Kidney (tissue), 14 donors: ENCODE measurements around the gene TRPV5. TPM values are rescaled to one million over a fixed set of nuclear protein-coding genes. Genes with fewer than 3 reads are reported as not detected.

Experiments used
- DNase-seq, 5 donors: peaks; one replicate each; pipeline ENCODE4 v3.0.0-alpha.2; 2013 to 2020
- FAIRE-seq: peaks from 2 replicates; lab custom pipeline; 2012; peaks lifted over from hg19 to GRCh38; lab: Jason Lieb, UNC
- H3K27ac ChIP-seq, 2 donors: one replicate each; pipeline ENCODE4 v1.7.0; 2013; ENCODE audit warnings: low read depth in 2 of 2, low read length in 2 of 2, inconsistent platforms in 1 of 2
- H3K27me3 ChIP-seq: one replicate; pipeline ENCODE4 v1.7.1; 2013; ENCODE audit warnings: low read length, inconsistent platforms; ENCODE audit not compliant: control insufficient read depth, insufficient read depth
- H3K36me3 ChIP-seq, 3 donors: one replicate each; pipeline versions ENCODE4 v1.7.0 to v1.7.1; 2013; ENCODE audit warnings: low read length in 3 of 3, control low read depth in 1 of 3, inconsistent platforms in 1 of 3; ENCODE audit not compliant: insufficient read depth in 3 of 3, control insufficient read depth in 2 of 3
- H3K4me1 ChIP-seq, 3 donors: one replicate each; pipeline versions ENCODE4 v1.7.0 to v1.7.1; 2013; ENCODE audit warnings: low read length in 3 of 3, inconsistent platforms in 1 of 3, low read depth in 1 of 3; ENCODE audit not compliant: control insufficient read depth in 2 of 3, insufficient read depth in 2 of 3
- H3K4me3 ChIP-seq, 3 donors: one replicate each; pipeline versions ENCODE4 v1.7.0 to v1.8.1; 2013; ENCODE audit warnings: low read length in 3 of 3, control low read depth in 1 of 3, inconsistent platforms in 1 of 3
- H3K9ac ChIP-seq, 3 donors: one replicate each; pipeline versions ENCODE4 v1.7.0 to v1.7.1; 2013; ENCODE audit warnings: low read length in 3 of 3, control low read depth in 1 of 3, inconsistent platforms in 1 of 3
- H3K9me3 ChIP-seq, 3 donors: one replicate each; pipeline versions ENCODE4 v1.7.0 to v1.7.1; 2013; ENCODE audit warnings: low read length in 3 of 3, control low read depth in 1 of 3, inconsistent platforms in 1 of 3; ENCODE audit not compliant: control insufficient read depth in 2 of 3, insufficient read depth in 1 of 3
- intact Hi-C: fragments of 100-400 bp; cut with DNase I; formaldehyde crosslinking; loops from one replicate; pipeline ENCODE4 v1.11.1; 2022
- polyA plus RNA-seq: library from polyadenylated mRNA; stranded (reverse); fragments of 350-450 nt; fragmentation: Illumina TruSeq; extraction: RNeasy Lipid Tissue Mini Kit (QIAGEN cat#74804); gene quantifications from one replicate; pipeline ENCODE4 v1.2.3, GENCODE V29; 2014; ENCODE audit warnings: low read depth, low replicate concordance; ENCODE audit not compliant: insufficient read depth
- total RNA-seq: library from RNA; stranded (reverse); fragmentation: NEBNext Ultra II Directional; extraction: Animal tissue kit (Norgen Biotek cat#: 25700); gene quantifications from one replicate; pipeline ENCODE4 v1.2.1, GENCODE V29; 2021
- TF ChIP-seq, protein P1 (sequence below): IDR thresholded peaks from 3 replicates; pipeline ENCODE4 v1.5.1; 2012; ENCODE audit warnings: mild to moderate bottlenecking, moderate library complexity, borderline replicate concordance; ENCODE audit not compliant: insufficient read depth; ENCODE audit errors: extremely low read depth
- donor health status: control.
- donor health status: control.
- donor health status: control.
- donor health status: control.
- donor health status: control.
- donor health status: DM: yes; HTN: yes; CAD: no.
- donor health status: Normal renal cell carcinoma (clear cell type).

The TRPV5 gene
- total and polyA plus RNA-seq, 2 donors from 2014 or later: 1.3 to 1.4 TPM

DNA sequence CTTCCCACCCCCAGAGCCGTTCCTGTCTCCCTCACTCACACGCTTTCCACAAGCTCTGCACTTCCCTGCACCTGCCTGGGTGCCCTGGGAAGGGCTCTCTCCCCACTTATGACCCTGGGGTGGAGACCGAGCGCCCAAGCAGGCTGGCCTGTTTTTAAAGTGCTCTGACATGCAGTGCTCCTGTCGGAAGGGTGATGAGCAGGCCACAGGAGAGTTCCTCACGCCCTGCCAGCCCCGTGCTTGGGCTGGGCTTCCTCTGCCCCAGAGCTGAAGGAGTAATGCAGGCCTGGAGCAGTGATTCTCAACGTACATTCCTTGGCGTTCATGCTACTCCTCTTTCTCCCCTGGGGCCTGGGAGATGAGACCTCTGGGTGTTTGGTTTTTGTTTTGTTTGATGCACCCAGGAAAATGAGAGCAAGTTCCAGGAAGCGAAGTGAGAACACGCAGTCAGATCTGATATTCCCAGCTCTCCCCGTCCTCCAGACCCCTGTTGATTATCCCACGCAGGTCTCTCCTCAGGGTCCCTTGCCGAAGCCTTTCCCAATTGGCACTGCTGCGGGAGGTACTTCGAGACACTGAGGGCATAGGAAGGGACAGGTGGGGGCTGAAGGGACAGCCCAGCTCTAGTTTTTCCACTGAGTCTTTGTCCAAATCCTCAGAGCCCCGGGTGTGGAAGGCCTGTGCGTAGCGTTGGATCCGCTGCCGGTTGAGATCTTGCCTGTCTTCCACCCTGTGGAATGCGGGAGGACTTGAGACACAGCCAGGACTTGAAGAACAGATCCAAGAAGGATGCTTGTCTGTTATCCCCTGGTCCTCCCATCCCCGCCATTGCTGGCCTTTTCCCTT lies 62.1 kb downstream of the TRPV5 start:
- no peak overlapping the region for H3K9ac ChIP-seq
- DNase-seq: peak in 2 of 5 donors; percentile 8 to 19
- H3K4me1 ChIP-seq: no peaks in the 10 kb centered on the region
- intact Hi-C loops: no loop called here
- H3K27me3 ChIP-seq: no peaks in the 10 kb centered on the region
- no peak for FAIRE-seq
- no peak overlapping the region for H3K27ac ChIP-seq
- H3K9me3 ChIP-seq: no peaks in the 10 kb centered on the region
- TF ChIP-seq, protein P1, sequence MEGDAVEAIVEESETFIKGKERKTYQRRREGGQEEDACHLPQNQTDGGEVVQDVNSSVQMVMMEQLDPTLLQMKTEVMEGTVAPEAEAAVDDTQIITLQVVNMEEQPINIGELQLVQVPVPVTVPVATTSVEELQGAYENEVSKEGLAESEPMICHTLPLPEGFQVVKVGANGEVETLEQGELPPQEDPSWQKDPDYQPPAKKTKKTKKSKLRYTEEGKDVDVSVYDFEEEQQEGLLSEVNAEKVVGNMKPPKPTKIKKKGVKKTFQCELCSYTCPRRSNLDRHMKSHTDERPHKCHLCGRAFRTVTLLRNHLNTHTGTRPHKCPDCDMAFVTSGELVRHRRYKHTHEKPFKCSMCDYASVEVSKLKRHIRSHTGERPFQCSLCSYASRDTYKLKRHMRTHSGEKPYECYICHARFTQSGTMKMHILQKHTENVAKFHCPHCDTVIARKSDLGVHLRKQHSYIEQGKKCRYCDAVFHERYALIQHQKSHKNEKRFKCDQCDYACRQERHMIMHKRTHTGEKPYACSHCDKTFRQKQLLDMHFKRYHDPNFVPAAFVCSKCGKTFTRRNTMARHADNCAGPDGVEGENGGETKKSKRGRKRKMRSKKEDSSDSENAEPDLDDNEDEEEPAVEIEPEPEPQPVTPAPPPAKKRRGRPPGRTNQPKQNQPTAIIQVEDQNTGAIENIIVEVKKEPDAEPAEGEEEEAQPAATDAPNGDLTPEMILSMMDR: no peak
- no peak overlapping the region for H3K4me3 ChIP-seq
- no peaks in the 10 kb centered on the region for H3K36me3 ChIP-seq

DNA sequence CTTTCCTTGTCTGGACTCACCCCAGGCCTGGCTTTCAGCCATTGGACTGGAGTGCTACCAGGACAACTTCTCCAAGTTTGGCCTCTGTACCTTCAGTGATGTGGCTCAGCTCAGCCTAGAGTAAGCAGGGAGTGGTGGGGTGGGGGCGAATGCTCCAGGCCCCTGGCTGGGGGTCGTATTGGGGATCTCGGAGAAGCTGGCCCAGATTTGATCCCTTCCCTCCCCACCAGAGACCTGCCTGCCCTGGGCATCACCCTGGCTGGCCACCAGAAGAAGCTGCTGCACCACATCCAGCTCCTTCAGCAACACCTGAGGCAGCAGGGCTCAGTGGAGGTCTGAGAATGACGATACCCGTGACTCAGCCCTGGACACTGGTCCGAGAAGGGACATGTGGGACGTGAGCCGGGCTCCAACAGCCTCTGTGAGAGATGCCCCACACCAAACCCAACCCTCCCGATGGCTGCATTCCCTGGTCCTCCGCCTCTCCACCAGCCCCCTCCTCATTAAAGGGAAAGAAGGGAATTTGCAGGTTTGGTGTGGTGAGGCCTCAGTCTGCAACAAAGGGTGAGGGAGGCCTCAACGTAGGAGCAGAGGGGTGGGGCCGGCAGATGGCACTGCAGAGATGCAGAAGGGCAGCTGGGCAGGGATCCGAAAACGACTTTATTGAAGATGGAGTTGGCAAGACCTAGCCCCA lies 62.8 kb downstream of the TRPV5 start:
- H3K9me3 ChIP-seq: no peaks in the 10 kb centered on the region
- H3K27me3 ChIP-seq: no peaks in the 10 kb centered on the region
- intact Hi-C loops: no loop called here
- no peak overlapping the region for H3K9ac ChIP-seq
- H3K36me3 ChIP-seq: no peaks in the 10 kb centered on the region
- no peaks in the 10 kb centered on the region for H3K4me1 ChIP-seq
- H3K4me3 ChIP-seq: no peak overlapping the region
- TF ChIP-seq, protein P1: no peak
- H3K27ac ChIP-seq: no peak overlapping the region
- FAIRE-seq (no peak), DNase-seq (peak in 2 of 5 donors; percentile 7 to 20)

DNA sequence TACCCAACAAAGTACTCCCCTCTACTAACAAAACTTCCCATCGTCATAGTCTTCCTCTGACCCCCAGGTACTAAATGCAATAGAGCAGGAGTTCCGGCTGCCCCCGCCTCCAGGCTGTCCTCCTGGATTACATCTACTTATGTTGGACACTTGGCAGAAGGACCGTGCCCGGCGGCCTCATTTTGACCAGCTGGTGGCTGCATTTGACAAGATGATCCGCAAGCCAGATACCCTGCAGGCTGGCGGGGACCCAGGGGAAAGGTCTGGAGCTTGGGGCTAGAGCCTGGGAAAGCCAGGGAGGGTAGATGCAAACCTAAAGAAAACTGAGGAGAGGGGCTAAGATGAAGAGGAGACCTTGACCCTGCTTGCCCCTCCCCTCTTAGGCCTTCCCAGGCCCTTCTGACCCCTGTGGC lies 63.4 kb downstream of the TRPV5 start:
- DNase-seq: peak in 1 of 5 donors; percentile 26
- H3K4me3 ChIP-seq: no peak overlapping the region
- no peaks in the 10 kb centered on the region for H3K4me1 ChIP-seq
- TF ChIP-seq, protein P1: no peak
- H3K9ac ChIP-seq: no peak overlapping the region
- no peak overlapping the region for H3K27ac ChIP-seq
- FAIRE-seq: no peak
- H3K36me3 ChIP-seq: no peaks in the 10 kb centered on the region
- H3K9me3 ChIP-seq: no peaks in the 10 kb centered on the region
- intact Hi-C loops: no loop called here
- H3K27me3 ChIP-seq: no peaks in the 10 kb centered on the region
